AG10803 (cell line): ENCODE data around the gene PPL.
A peak's percentile ranks its signal among the peaks of the same experiment; 100 is the strongest.

Experiments
- DNase-seq: peaks from one replicate; pipeline ENCODE4 v3.0.0; 2010; ENCODE audit warnings: low read depth
- H3K4me3 ChIP-seq: 2 replicates; pipeline ENCODE4 v1.5.1; 2011; ENCODE audit warnings: mild to moderate bottlenecking, low read length, control low read depth
- TF ChIP-seq, protein P1 (sequence below): conservative IDR thresholded peaks from 2 replicates; pipeline ENCODE4 v1.5.1; 2011; ENCODE audit warnings: mild to moderate bottlenecking, low read length, control low read depth, inconsistent platforms

The PPL gene

GRCh38 chr16:4846503-4846900 lies 90.4 kb downstream of the PPL start:
- peak; percentile 56 for DNase-seq
- H3K4me3 ChIP-seq, result peak overlapping the region; percentile 83
- TF ChIP-seq, protein P1, sequence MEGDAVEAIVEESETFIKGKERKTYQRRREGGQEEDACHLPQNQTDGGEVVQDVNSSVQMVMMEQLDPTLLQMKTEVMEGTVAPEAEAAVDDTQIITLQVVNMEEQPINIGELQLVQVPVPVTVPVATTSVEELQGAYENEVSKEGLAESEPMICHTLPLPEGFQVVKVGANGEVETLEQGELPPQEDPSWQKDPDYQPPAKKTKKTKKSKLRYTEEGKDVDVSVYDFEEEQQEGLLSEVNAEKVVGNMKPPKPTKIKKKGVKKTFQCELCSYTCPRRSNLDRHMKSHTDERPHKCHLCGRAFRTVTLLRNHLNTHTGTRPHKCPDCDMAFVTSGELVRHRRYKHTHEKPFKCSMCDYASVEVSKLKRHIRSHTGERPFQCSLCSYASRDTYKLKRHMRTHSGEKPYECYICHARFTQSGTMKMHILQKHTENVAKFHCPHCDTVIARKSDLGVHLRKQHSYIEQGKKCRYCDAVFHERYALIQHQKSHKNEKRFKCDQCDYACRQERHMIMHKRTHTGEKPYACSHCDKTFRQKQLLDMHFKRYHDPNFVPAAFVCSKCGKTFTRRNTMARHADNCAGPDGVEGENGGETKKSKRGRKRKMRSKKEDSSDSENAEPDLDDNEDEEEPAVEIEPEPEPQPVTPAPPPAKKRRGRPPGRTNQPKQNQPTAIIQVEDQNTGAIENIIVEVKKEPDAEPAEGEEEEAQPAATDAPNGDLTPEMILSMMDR, result no peak; the same call in 1 of the 2 replicates

GRCh38 chr16:4840984-4841383 lies 96.0 kb downstream of the PPL start:
- H3K4me3 ChIP-seq, result no peak overlapping the region
- no peak for DNase-seq
- TF ChIP-seq, protein P1, result no peak

- no peak for DNase-seq
- H3K4me3 ChIP-seq, result no peak overlapping the region
- TF ChIP-seq, protein P1, result no peak
These were observed 97.0 kb downstream of the PPL start for GRCh38 chr16:4839942-4840341.

DNA sequence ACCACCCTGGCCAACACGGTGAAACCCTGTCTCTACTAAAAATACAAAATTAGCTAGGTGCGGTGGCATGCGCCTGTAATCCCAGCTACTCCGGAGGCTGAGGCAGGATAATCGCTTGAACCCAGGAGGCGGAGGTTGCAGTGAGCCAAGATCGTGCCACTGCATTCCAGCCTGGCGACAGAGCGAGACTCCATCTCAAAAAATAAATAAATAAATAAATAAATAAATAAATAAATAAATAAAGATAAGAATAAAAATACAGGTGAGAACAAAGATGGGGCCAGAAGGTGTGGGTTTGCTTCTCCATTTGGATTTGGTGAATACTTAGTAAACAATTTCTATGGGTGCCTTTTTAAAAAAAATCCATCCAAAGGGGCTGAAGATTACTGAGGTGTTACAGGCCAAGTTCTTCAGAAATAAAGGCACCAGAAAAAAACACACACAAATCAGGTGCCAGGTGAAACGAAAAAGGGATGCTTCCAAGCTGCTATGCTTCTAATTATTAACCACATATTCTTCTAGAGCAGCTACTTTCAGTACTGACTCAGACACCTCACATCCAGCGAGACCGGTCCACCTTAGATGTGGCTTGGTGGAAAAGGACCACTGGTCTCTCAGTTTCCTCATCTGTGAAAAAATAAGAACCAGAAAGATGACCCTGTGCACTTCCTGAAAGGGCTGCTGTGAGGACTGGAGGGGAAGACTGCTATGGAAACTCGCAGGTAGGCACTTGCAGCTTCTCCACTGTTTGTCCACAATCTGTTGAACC lies 99.0 kb downstream of the PPL start:
- no peak for DNase-seq
- TF ChIP-seq, protein P1, result no peak
- no peak overlapping the region for H3K4me3 ChIP-seq

- TF ChIP-seq, protein P1, result no peak
- DNase-seq, result no peak
- H3K4me3 ChIP-seq, result no peak overlapping the region
These were observed 100.2 kb downstream of the PPL start for GRCh38 chr16:4836727-4837126.

- TF ChIP-seq, protein P1, result no peak
- DNase-seq, result no peak
- H3K4me3 ChIP-seq, result no peak overlapping the region
These were observed 103.4 kb downstream of the PPL start for GRCh38 chr16:4833584-4833983.

GRCh38 chr16:4832698-4833343 lies 104.1 kb downstream of the PPL start:
- H3K4me3 ChIP-seq, result no peak overlapping the region
- TF ChIP-seq, protein P1, result no peak
- DNase-seq, result no peak
